ENCODE measurements around the gene KCTD3.

Gene KCTD3

GRCh38 chr1:215600867-215601266 is 33.8 kb downstream of the KCTD3 start:
- no peak overlapping the region for H3K4me3 ChIP-seq (ENCODE audit: low read depth, low read length)
- no peak for DNase-seq (ENCODE audit: low read depth)

- no peak overlapping the region for H3K4me3 ChIP-seq (ENCODE audit: low read depth, low read length)
- DNase-seq (ENCODE audit: low read depth): no peak
Measured at GRCh38 chr1:215601276-215601675, 34.2 kb downstream of the KCTD3 start.

- no peak overlapping the region for H3K4me3 ChIP-seq (ENCODE audit: low read depth, low read length)
- no peak for DNase-seq (ENCODE audit: low read depth)
Measured at GRCh38 chr1:215603319-215603718, 36.2 kb downstream of the KCTD3 start.

- DNase-seq (ENCODE audit: low read depth): no peak
- no peak overlapping the region for H3K4me3 ChIP-seq (ENCODE audit: low read depth, low read length)
Measured at GRCh38 chr1:215605011-215605621, 38.0 kb downstream of the KCTD3 start.

GRCh38 chr1:215606036-215606435 is 38.9 kb downstream of the KCTD3 start:
- no peak for DNase-seq (ENCODE audit: low read depth)
- H3K4me3 ChIP-seq (ENCODE audit: low read depth, low read length): no peak overlapping the region

GRCh38 chr1:215606564-215607168 is 39.6 kb downstream of the KCTD3 start:
- DNase-seq (ENCODE audit: low read depth): no peak
- no peak overlapping the region for H3K4me3 ChIP-seq (ENCODE audit: low read depth, low read length)

- H3K4me3 ChIP-seq (ENCODE audit: low read depth, low read length): no peak overlapping the region
- no peak for DNase-seq (ENCODE audit: low read depth)
Measured at GRCh38 chr1:215607412-215607811, 40.3 kb downstream of the KCTD3 start.

- DNase-seq (ENCODE audit: low read depth): no peak
Measured at GRCh38 chr1:215608646-215609045, 41.5 kb downstream of the KCTD3 start.

GRCh38 chr1:215612391-215612790 is 45.3 kb downstream of the KCTD3 start:
- H3K4me3 ChIP-seq (ENCODE audit: low read depth, low read length): no peak overlapping the region
- no peak for DNase-seq (ENCODE audit: low read depth)

More at GRCh38 chr1:215608646-215609045, 41.5 kb downstream of the KCTD3 start:
- no peak overlapping the region for H3K4me3 ChIP-seq (ENCODE audit: low read depth, low read length)

- DNase-seq (ENCODE audit: low read depth): no peak
- no peak overlapping the region for H3K4me3 ChIP-seq (ENCODE audit: low read depth, low read length)
Measured at GRCh38 chr1:215617979-215618378, 50.9 kb downstream of the KCTD3 start.

GRCh38 chr1:215623162-215623561 is 56.1 kb downstream of the KCTD3 start:
- no peak for DNase-seq (ENCODE audit: low read depth)
- H3K4me3 ChIP-seq (ENCODE audit: low read depth, low read length): no peak overlapping the region

GRCh38 chr1:215625949-215626348 is 58.8 kb downstream of the KCTD3 start:
- no peak overlapping the region for H3K4me3 ChIP-seq (ENCODE audit: low read depth, low read length)
- no peak for DNase-seq (ENCODE audit: low read depth)

- no peak for DNase-seq (ENCODE audit: low read depth)
- H3K4me3 ChIP-seq (ENCODE audit: low read depth, low read length): no peak overlapping the region
Measured at GRCh38 chr1:215631040-215631439, 63.9 kb downstream of the KCTD3 start.

GRCh38 chr1:215631489-215631888 is 64.4 kb downstream of the KCTD3 start:
- no peak overlapping the region for H3K4me3 ChIP-seq (ENCODE audit: low read depth, low read length)
- no peak for DNase-seq (ENCODE audit: low read depth)

- no peak for DNase-seq (ENCODE audit: low read depth)
- H3K4me3 ChIP-seq (ENCODE audit: low read depth, low read length): no peak overlapping the region
Measured at GRCh38 chr1:215635827-215636226, 68.7 kb downstream of the KCTD3 start.

GRCh38 chr1:215636258-215636965 is 69.3 kb downstream of the KCTD3 start:
- peak overlapping the region; percentile 13 for H3K4me3 ChIP-seq (ENCODE audit: low read depth, low read length)
- DNase-seq (ENCODE audit: low read depth): peak; percentile 78

- H3K4me3 ChIP-seq (ENCODE audit: low read depth, low read length): peak overlapping the region; percentile 13
- peak; percentile 80 for DNase-seq (ENCODE audit: low read depth)
Measured at GRCh38 chr1:215637041-215637573, 70.0 kb downstream of the KCTD3 start.

- H3K4me3 ChIP-seq (ENCODE audit: low read depth, low read length): no peak overlapping the region
- DNase-seq (ENCODE audit: low read depth): no peak
Measured at GRCh38 chr1:215640429-215641148, 73.5 kb downstream of the KCTD3 start.

- DNase-seq (ENCODE audit: low read depth): no peak
Measured at GRCh38 chr1:215643592-215644321, 76.7 kb downstream of the KCTD3 start.

More at GRCh38 chr1:215643592-215644321, 76.7 kb downstream of the KCTD3 start:
- no peak overlapping the region for H3K4me3 ChIP-seq (ENCODE audit: low read depth, low read length)

All from skeletal muscle cell (primary cell).